ENCODE data around the gene HERC5. TPM values are rescaled to one million over a fixed set of nuclear protein-coding genes. Genes with fewer than 3 reads are reported as not detected.
"Not testable (repeated sequence)": the region's sequence is repeated elsewhere in the genome, so short reads cannot be mapped to it uniquely, and the experiment has no call there.

The HERC5 gene
- total RNA-seq, 4 donors from 2014 or later = 1.5 to 4.0 (median 1.5) TPM; not detected in 1

GRCh38 chr4:88420844-88421243 is 36.1 kb upstream of the HERC5 start:
- Histone ChIP-seq H3K27ac (no peak overlapping the region), H3K36me3 (peaks cover 0 to 3% (median 0%) of the 10 kb centered on the region in 4 donors), H3K4me1 (peaks cover 0 to under 1% (median 0%) of the 10 kb centered on the region in 4 donors), H3K27me3 (no peaks in the 10 kb centered on the region), H3K9me3 (no peaks in the 10 kb centered on the region), H3K4me3 (no peak overlapping the region)
- WGBS, 2 donors (ENCODE audit: low coverage in 1 of 2) = 97 to 100% methylated on average over 1 of the region's 1 CpG
- in situ Hi-C loops (cut with MboI; ENCODE audit: low pct_ligation_motif_present in 1 of 4, low pct_unique_long_range_greater_than_20kb in 1 of 4, low sequenced_read_pairs in 3 of 4) = no loop called here
- no peak for DNase-seq
- intact Hi-C loops (cut with DNase I; ENCODE audit: low total_unique reads) = no loop called here
- TF ChIP-seq POLR2A (IDR thresholded peaks at IDR 0.05) (no peak), CTCF (IDR thresholded peaks at IDR 0.05) (no peak), EP300 (IDR thresholded peaks at IDR 0.05; ENCODE audit: low read depth) (no peak), POLR2AphosphoS5 (IDR thresholded peaks at IDR 0.05) (no peak)

GRCh38 chr4:88422403-88422802 is 34.5 kb upstream of the HERC5 start:
- TF ChIP-seq EP300 (IDR thresholded peaks at IDR 0.05; ENCODE audit: low read depth) (no peak), CTCF (IDR thresholded peaks at IDR 0.05) (no peak), POLR2AphosphoS5 (IDR thresholded peaks at IDR 0.05) (no peak), POLR2A (IDR thresholded peaks at IDR 0.05) (no peak)
- 80 to 92% methylated on average over 2 of the region's 2 CpGs for WGBS, 2 donors (ENCODE audit: low coverage in 1 of 2)
- no peaks in the 10 kb centered on the region for H3K9me3 ChIP-seq
- H3K4me3 ChIP-seq = no peak overlapping the region
- H3K27ac ChIP-seq = no peak overlapping the region
- no peaks in the 10 kb centered on the region for H3K27me3 ChIP-seq
- peaks cover 0 to 3% (median 0%) of the 10 kb centered on the region in 4 donors for H3K36me3 ChIP-seq
- intact Hi-C loops (cut with DNase I; ENCODE audit: low total_unique reads) (no loop called here), in situ Hi-C loops (cut with MboI; ENCODE audit: low pct_ligation_motif_present in 1 of 4, low pct_unique_long_range_greater_than_20kb in 1 of 4, low sequenced_read_pairs in 3 of 4) (no loop called here)
- no peak for DNase-seq
- no peaks in the 10 kb centered on the region for H3K4me1 ChIP-seq

- H3K36me3 ChIP-seq = peaks cover 0 to 3% (median 0%) of the 10 kb centered on the region in 4 donors
- H3K4me1 ChIP-seq = no peaks in the 10 kb centered on the region
- H3K27ac ChIP-seq = no peak overlapping the region
- DNase-seq = no peak
- H3K27me3 ChIP-seq = no peaks in the 10 kb centered on the region
- WGBS, 2 donors (ENCODE audit: low coverage in 1 of 2) = 29 to 66% methylated on average over 1 of the region's 1 CpG
- no peaks in the 10 kb centered on the region for H3K9me3 ChIP-seq
- intact Hi-C loops (cut with DNase I; ENCODE audit: low total_unique reads) (no loop called here), in situ Hi-C loops (cut with MboI; ENCODE audit: low pct_ligation_motif_present in 1 of 4, low pct_unique_long_range_greater_than_20kb in 1 of 4, low sequenced_read_pairs in 3 of 4) (no loop called here)
- TF ChIP-seq EP300 (IDR thresholded peaks at IDR 0.05; ENCODE audit: low read depth) (no peak), POLR2A (IDR thresholded peaks at IDR 0.05) (no peak), POLR2AphosphoS5 (IDR thresholded peaks at IDR 0.05) (no peak), CTCF (IDR thresholded peaks at IDR 0.05) (no peak)
- H3K4me3 ChIP-seq = no peak overlapping the region
Observed at GRCh38 chr4:88429401-88429800, 27.5 kb upstream of the HERC5 start.

GRCh38 chr4:88435987-88436693 is 20.8 kb upstream of the HERC5 start:
- intact Hi-C loops (cut with DNase I; ENCODE audit: low total_unique reads) (no loop called here), in situ Hi-C loops (cut with MboI; ENCODE audit: low pct_ligation_motif_present in 1 of 4, low pct_unique_long_range_greater_than_20kb in 1 of 4, low sequenced_read_pairs in 3 of 4) (no loop called here)
- H3K36me3 ChIP-seq = no peaks in the 10 kb centered on the region
- no peaks in the 10 kb centered on the region for H3K9me3 ChIP-seq
- no peak for TF ChIP-seq POLR2AphosphoS5 (IDR thresholded peaks at IDR 0.05)
- no peak for TF ChIP-seq CTCF (IDR thresholded peaks at IDR 0.05)
- TF ChIP-seq EP300 (IDR thresholded peaks at IDR 0.05; ENCODE audit: low read depth) = no peak
- TF ChIP-seq POLR2A (IDR thresholded peaks at IDR 0.05) = no peak
- WGBS, 2 donors (ENCODE audit: low coverage in 1 of 2) = 86 to 91% methylated on average over 1 of the region's 1 CpG
- no peaks in the 10 kb centered on the region for H3K27me3 ChIP-seq
- no peak overlapping the region for H3K27ac ChIP-seq
- H3K4me3 ChIP-seq = no peak overlapping the region
- DNase-seq = no peak
- H3K4me1 ChIP-seq = no peaks in the 10 kb centered on the region

- H3K27me3 ChIP-seq; H3K27ac ChIP-seq; H3K36me3 ChIP-seq; DNase-seq; in situ Hi-C loops (cut with MboI; ENCODE audit: low pct_ligation_motif_present in 1 of 4, low pct_unique_long_range_greater_than_20kb in 1 of 4, low sequenced_read_pairs in 3 of 4); H3K4me3 ChIP-seq; H3K4me1 ChIP-seq; intact Hi-C loops (cut with DNase I; ENCODE audit: low total_unique reads); H3K9me3 ChIP-seq: not testable (repeated sequence)
- 98% methylated on average over 4 of the region's 4 CpGs; no CpG with 5 or more reads in 1 of the 2 donors for WGBS, 2 donors (ENCODE audit: low coverage in 1 of 2)
Observed at GRCh38 chr4:88437873-88438272, 19.0 kb upstream of the HERC5 start.

Measured in transverse colon (tissue), 4 donors.